GM23338 (cell line): ENCODE data around the gene ZNF784. TPM values are rescaled to one million over a fixed set of nuclear protein-coding genes. Genes with fewer than 3 reads are reported as not detected.
"Not testable (repeated sequence)": the region's sequence is repeated elsewhere in the genome, so short reads cannot be mapped to it uniquely, and the experiment has no call there.

Experiments
- ATAC-seq: fragments of 200-7000 bp; cut with Tn5 transposase; 3 replicates; pipeline ENCODE4 v1.9.1; 2020
- DNase-seq: peaks from one replicate; pipeline ENCODE4 v3.0.0-alpha.2; 2015; ENCODE audit warnings: low spot score
- H2AFZ ChIP-seq: fragments of 200-600 bp; sonication (generic); 2 replicates; pipeline ENCODE4 v1.8.0; 2016; ENCODE audit warnings: antibody characterized with exemption, mild to moderate bottlenecking, moderate library complexity
- H3F3A ChIP-seq: fragments of 200-600 bp; sonication (generic); replicated peaks from 2 replicates; pipeline ENCODE4 v1.8.0; 2017; ENCODE audit warnings: antibody characterized with exemption, mixed run types, low read depth
- H3K27ac ChIP-seq: fragments of 200-600 bp; sonication (generic); 2 replicates; pipeline ENCODE4 v1.6.1; 2016; ENCODE audit warnings: low read depth
- H3K27me3 ChIP-seq: fragments of 200-600 bp; sonication (generic); 2 replicates; pipeline ENCODE4 v1.8.0; 2016; ENCODE audit warnings: mild to moderate bottlenecking, mixed run types, moderate library complexity; ENCODE audit not compliant: insufficient read depth
- H3K36me3 ChIP-seq: fragments of 200-600 bp; sonication (generic); 2 replicates; pipeline ENCODE4 v1.8.0; 2016; ENCODE audit warnings: mild to moderate bottlenecking; ENCODE audit not compliant: insufficient read depth
- H3K4me1 ChIP-seq: fragments of 200-600 bp; sonication (generic); 2 replicates; pipeline ENCODE4 v1.8.0; 2016; ENCODE audit warnings: mild to moderate bottlenecking, moderate library complexity; ENCODE audit not compliant: insufficient read depth
- H3K4me2 ChIP-seq: fragments of 200-600 bp; sonication (generic); 2 replicates; pipeline ENCODE4 v1.7.1; 2017; ENCODE audit warnings: mixed run types
- H3K4me3 ChIP-seq: fragments of 200-600 bp; sonication (generic); 2 replicates; pipeline ENCODE4 v1.6.1; 2016; ENCODE audit warnings: mixed run types
- H3K79me2 ChIP-seq: fragments of 200-600 bp; sonication (generic); replicated peaks from 2 replicates; pipeline ENCODE4 v1.8.0; 2017; ENCODE audit warnings: mild to moderate bottlenecking; ENCODE audit not compliant: insufficient read depth
- H3K9me2 ChIP-seq: fragments of 200-600 bp; sonication (generic); 2 replicates; pipeline ENCODE4 v1.8.0; 2017; ENCODE audit not compliant: insufficient read depth
- H4K20me1 ChIP-seq: fragments of 200-600 bp; sonication (generic); replicated peaks from 2 replicates; pipeline ENCODE4 v1.8.0; 2017; ENCODE audit warnings: mild to moderate bottlenecking; ENCODE audit not compliant: insufficient read depth
- H3K27ac Mint-ChIP-seq: 2 replicates; pipeline ENCODE4 v1.8.0; 2020; ENCODE audit warnings: inconsistent platforms, mild to moderate bottlenecking, moderate library complexity, mixed read lengths
- H3K27me3 Mint-ChIP-seq: 3 replicates; pipeline ENCODE4 v1.8.0; 2022; ENCODE audit warnings: low read depth, mild to moderate bottlenecking, moderate library complexity, mixed read lengths, inconsistent platforms; ENCODE audit not compliant: insufficient read depth, poor library complexity
- H3K36me3 Mint-ChIP-seq: 3 replicates; pipeline ENCODE4 v1.8.0; 2021; ENCODE audit warnings: low read depth, mild to moderate bottlenecking, inconsistent platforms, moderate library complexity, mixed read lengths
- H3K4me1 Mint-ChIP-seq: 3 replicates; pipeline ENCODE4 v1.8.0; 2020; ENCODE audit warnings: mild to moderate bottlenecking, inconsistent platforms, mixed read lengths
- H3K4me3 Mint-ChIP-seq: 3 replicates; pipeline ENCODE4 v1.8.0; 2021; ENCODE audit warnings: moderate library complexity, mild to moderate bottlenecking, inconsistent platforms, mixed read lengths
- H3K9me3 Mint-ChIP-seq: 3 replicates; pipeline ENCODE4 v1.8.0; 2020; ENCODE audit warnings: moderate library complexity, mild to moderate bottlenecking, inconsistent platforms, mixed read lengths
- CTCF ChIP-seq, 2 experiments: fragments of 200-600 bp in 1 of 2; sonication (generic) in 1 of 2; conservative IDR thresholded peaks; 2 replicates each; pipeline versions ENCODE4 v1.5.1 to v1.6.1; 2016 to 2017; ENCODE audit warnings: antibody characterized with exemption in 2 of 2, low read depth in 2 of 2, mild to moderate bottlenecking in 2 of 2, moderate library complexity in 1 of 2
- ETS1 ChIP-seq: IDR thresholded peaks from 2 replicates; pipeline ENCODE4 v1.6.1; 2016; ENCODE audit warnings: antibody characterized with exemption
- EZH2 ChIP-seq: fragments of 200-600 bp; sonication (generic); IDR thresholded peaks from one replicate; pipeline ENCODE4 v1.8.0; 2017; ENCODE audit warnings: antibody characterized with exemption, mild to moderate bottlenecking, low read depth; ENCODE audit not compliant: unreplicated experiment
- EZH2phosphoT487 ChIP-seq: fragments of 200-600 bp; sonication (generic); IDR thresholded peaks from one replicate; pipeline ENCODE4 v1.8.1; 2018; ENCODE audit warnings: antibody characterized with exemption; ENCODE audit not compliant: unreplicated experiment
- NANOG ChIP-seq: IDR thresholded peaks from 2 replicates; pipeline ENCODE4 v1.6.1; 2016; ENCODE audit warnings: antibody characterized with exemption, borderline replicate concordance
- REST ChIP-seq: IDR thresholded peaks from one replicate; pipeline ENCODE4 v1.6.1; 2018; ENCODE audit warnings: antibody characterized with exemption; ENCODE audit not compliant: unreplicated experiment
- STAT1 ChIP-seq: IDR thresholded peaks from one replicate; pipeline ENCODE4 v1.6.1; 2016; ENCODE audit warnings: antibody characterized with exemption; ENCODE audit not compliant: unreplicated experiment
- ZNF114 ChIP-seq: fragments of 250-450 bp; sonication (Bioruptor Pico); IDR thresholded peaks from 2 replicates; pipeline ENCODE4 v1.5.0; 2020; ENCODE audit warnings: mild to moderate bottlenecking, moderate library complexity
- ZNF462 ChIP-seq: fragments of 250-450 bp; sonication (Bioruptor Pico); IDR thresholded peaks from 2 replicates; pipeline ENCODE4 v1.5.0; 2020; ENCODE audit warnings: mild to moderate bottlenecking, moderate library complexity
- polyA plus RNA-seq: library from polyadenylated mRNA; unstranded; fragments of >200 nt; fragmentation: Nextera tagmentation; extraction: Ambion mirVana; gene quantifications from 2 replicates; pipeline ENCODE4 v1.2.1, GENCODE V29; 2016
- total RNA-seq: library from RNA; depleted of rRNA; stranded (reverse); fragments of >200 nt; shearing (Covaris generic); gene quantifications from 2 replicates; pipeline ENCODE4 v1.2.3, GENCODE V29; 2014

The ZNF784 gene
- total and polyA plus RNA-seq, 2 experiments from 2014 or later: 1.5 to 6.7 TPM

GRCh38 chr19:55576746-55577145 lies 47.6 kb downstream of the ZNF784 start (continued):
- no peak for TF ChIP-seq ZNF462 (CRISPR knock-in tag)
- no peak for TF ChIP-seq EZH2phosphoT487
- no peak for TF ChIP-seq NANOG
- TF ChIP-seq CTCF (conservative IDR thresholded peaks at IDR 0.05; ENCODE audit: low read depth in 2 of 2): no peak
- no peak for TF ChIP-seq REST
- no peak for TF ChIP-seq STAT1
- no peak for TF ChIP-seq ZNF114 (CRISPR knock-in tag)
- TF ChIP-seq ETS1: no peak
- TF ChIP-seq EZH2: no peak

GRCh38 chr19:55573929-55574328 lies 50.4 kb downstream of the ZNF784 start:
- not testable (repeated sequence) for H2AFZ ChIP-seq, H3K9me3 Mint-ChIP-seq, H3K27me3 Mint-ChIP-seq, DNase-seq, H3K4me3 ChIP-seq, H3K79me2 ChIP-seq, H3K4me3 Mint-ChIP-seq, H4K20me1 ChIP-seq, H3K4me1 ChIP-seq, H3K36me3 ChIP-seq, H3K4me2 ChIP-seq, H3K27me3 ChIP-seq, ATAC-seq, H3F3A ChIP-seq, H3K9me2 ChIP-seq, H3K4me1 Mint-ChIP-seq, H3K27ac Mint-ChIP-seq, H3K27ac ChIP-seq
- H3K36me3 Mint-ChIP-seq: peaks cover 20% of the 10 kb centered on the region
